ENCODE measurements around the gene PHLDB1. TPM values are rescaled to one million over a fixed set of nuclear protein-coding genes. Genes with fewer than 3 reads are reported as not detected.

Gene PHLDB1
- total RNA-seq, 6 experiments from 2014 or later, result 5.4 to 11.7 (median 6.3) TPM

DNA sequence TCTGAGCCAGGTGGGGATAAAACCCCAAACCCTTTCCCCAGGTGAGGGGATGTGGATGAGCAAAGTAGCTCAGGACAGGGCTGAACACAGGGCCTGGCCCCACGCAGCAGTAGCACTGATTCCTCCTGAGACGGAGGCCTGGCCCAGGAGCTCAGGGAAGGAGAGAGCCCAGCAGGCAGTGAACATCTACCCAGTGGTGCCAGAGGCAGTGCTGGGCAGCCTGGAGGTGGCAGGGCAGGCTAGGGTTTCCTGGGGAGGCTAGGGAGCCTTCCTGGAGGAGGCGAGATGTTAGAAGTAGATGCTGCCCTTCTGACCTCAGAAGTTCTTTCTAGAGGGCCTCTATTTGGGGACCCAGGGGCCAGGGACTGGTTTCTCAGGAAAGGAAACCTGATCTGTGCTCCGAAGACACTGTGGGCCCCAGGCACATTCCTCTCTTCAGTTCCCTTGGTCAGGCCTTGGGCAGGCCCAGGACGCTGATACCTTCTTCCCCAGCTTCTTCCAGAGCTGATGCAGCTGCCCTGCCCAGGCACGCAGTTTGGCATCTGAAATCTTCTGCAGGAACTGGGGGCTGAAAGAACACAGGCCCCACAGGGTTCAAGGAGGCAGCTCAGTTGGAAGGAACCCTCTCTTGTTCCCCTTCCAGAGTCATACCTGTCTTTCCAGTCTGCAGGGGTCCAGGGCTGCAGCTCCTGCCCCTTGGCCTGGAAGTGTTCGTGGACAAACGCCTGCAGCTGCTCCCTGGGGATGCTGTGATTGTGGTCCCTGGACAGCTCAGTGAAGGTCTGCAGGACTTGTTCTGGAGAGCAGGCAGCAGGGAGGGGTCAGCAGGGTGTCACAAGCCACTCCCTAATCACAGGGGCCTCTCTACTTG, 55.2 kb downstream of the PHLDB1 start:
- no peak for DNase-seq
- Histone ChIP-seq H3K4me1 (peaks cover 0 to 9% (median 0%) of the 10 kb centered on the region in 4 donors), H3K27ac (no peak overlapping the region), H3K36me3 (no peaks in the 10 kb centered on the region), H3K27me3 (no peaks in the 10 kb centered on the region), H3K9me3 (no peaks in the 10 kb centered on the region), H3K4me3 (no peak overlapping the region)
- no CpG with 5 or more reads among the region's 8 CpGs for WGBS (ENCODE audit: insufficient coverage, low coverage, low lambda C conversion rate, missing lambda C conversion rate)
- TF ChIP-seq, protein P1, sequence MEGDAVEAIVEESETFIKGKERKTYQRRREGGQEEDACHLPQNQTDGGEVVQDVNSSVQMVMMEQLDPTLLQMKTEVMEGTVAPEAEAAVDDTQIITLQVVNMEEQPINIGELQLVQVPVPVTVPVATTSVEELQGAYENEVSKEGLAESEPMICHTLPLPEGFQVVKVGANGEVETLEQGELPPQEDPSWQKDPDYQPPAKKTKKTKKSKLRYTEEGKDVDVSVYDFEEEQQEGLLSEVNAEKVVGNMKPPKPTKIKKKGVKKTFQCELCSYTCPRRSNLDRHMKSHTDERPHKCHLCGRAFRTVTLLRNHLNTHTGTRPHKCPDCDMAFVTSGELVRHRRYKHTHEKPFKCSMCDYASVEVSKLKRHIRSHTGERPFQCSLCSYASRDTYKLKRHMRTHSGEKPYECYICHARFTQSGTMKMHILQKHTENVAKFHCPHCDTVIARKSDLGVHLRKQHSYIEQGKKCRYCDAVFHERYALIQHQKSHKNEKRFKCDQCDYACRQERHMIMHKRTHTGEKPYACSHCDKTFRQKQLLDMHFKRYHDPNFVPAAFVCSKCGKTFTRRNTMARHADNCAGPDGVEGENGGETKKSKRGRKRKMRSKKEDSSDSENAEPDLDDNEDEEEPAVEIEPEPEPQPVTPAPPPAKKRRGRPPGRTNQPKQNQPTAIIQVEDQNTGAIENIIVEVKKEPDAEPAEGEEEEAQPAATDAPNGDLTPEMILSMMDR (IDR thresholded peaks at IDR 0.05), result no peak
- no peak for TF ChIP-seq POLR2A (IDR thresholded peaks at IDR 0.05)
- intact Hi-C loops (cut with DNase I), result no loop called here
- no peak for ATAC-seq

DNA sequence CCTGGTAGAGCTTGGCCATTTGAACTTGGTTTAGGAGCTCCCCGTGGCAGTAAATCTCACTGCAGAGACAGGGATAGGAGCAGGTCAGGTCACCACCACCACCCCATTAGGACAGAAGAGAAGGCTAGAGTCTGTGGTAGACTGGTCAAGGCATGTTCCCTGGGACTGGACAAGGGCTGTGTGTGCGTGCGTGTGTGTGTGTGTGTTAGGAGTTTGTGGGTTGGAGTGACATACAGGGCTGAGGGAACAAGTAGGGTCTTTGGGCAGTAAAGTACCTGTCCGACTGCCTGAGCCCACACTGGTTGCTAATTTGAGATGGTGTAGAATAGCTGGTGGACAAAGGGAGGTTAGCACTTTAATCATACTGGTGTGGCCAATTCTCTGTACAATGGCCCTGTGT, 56.0 kb downstream of the PHLDB1 start:
- TF ChIP-seq, protein P1 (IDR thresholded peaks at IDR 0.05), result no peak
- TF ChIP-seq POLR2A (IDR thresholded peaks at IDR 0.05), result no peak
- ATAC-seq (no peak), DNase-seq (no peak)
- H3K9me3 ChIP-seq, result no peaks in the 10 kb centered on the region
- 83% methylated on average over 4 of the region's 4 CpGs for WGBS (ENCODE audit: insufficient coverage, low coverage, low lambda C conversion rate, missing lambda C conversion rate)
- peaks cover 0 to 9% (median 0%) of the 10 kb centered on the region in 4 donors for H3K4me1 ChIP-seq
- H3K4me3 ChIP-seq, result no peak overlapping the region
- intact Hi-C loops (cut with DNase I), result no loop called here
- no peaks in the 10 kb centered on the region for H3K36me3 ChIP-seq
- H3K27ac ChIP-seq, result no peak overlapping the region
- no peaks in the 10 kb centered on the region for H3K27me3 ChIP-seq

DNA sequence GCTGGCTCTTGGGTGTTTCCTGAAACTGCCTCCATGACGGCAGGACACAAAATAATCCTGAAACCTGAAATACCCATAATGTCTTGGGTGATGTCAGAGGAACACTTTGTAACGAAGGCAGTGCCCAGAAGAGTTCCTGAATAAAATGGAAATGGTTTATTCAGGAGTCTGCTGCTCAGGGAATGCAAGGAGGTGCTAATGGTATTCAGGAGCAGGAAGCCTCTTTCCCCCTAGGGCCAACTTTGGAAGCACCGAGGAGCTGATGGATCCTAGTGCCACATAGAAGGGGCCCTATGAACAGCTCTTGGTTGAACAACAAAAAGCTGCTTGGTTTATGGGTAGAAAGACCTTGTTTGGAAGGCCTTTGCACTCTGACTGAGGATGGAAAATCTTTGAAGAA, 56.5 kb downstream of the PHLDB1 start:
- Histone ChIP-seq H3K36me3 (no peaks in the 10 kb centered on the region), H3K27me3 (no peaks in the 10 kb centered on the region), H3K9me3 (no peaks in the 10 kb centered on the region), H3K4me1 (peaks cover 0 to 9% (median 0%) of the 10 kb centered on the region in 4 donors), H3K4me3 (no peak overlapping the region), H3K27ac (no peak overlapping the region)
- intact Hi-C loops (cut with DNase I), result no loop called here
- DNase-seq (no peak), ATAC-seq (no peak)
- TF ChIP-seq POLR2A (IDR thresholded peaks at IDR 0.05), result no peak
- TF ChIP-seq, protein P1 (IDR thresholded peaks at IDR 0.05), result no peak
- WGBS (ENCODE audit: insufficient coverage, low coverage, low lambda C conversion rate, missing lambda C conversion rate), result 92% methylated on average over 2 of the region's 3 CpGs

DNA sequence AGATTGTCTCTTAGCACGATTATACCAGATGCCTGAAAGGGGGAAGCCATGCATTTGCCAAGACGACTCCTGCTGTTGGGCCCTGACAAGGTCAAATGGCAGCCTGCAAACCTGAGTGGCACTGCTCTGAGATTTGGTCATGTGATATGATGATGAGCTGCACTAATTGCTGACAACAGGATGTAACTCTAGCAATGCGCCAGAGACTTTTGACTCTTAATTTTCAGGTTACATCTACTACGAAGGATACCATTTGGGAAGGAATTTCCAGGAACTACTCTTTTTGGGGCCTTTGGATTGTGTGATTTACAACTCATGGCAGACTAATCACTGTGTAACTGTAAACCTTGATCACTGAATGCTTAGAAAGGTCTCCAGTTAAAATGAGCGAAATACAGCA, 59.0 kb downstream of the PHLDB1 start:
- Histone ChIP-seq H3K4me1 (peaks cover 0 to 4% (median 0%) of the 10 kb centered on the region in 4 donors), H3K9me3 (no peaks in the 10 kb centered on the region), H3K27me3 (no peaks in the 10 kb centered on the region), H3K27ac (no peak overlapping the region), H3K4me3 (no peak overlapping the region), H3K36me3 (no peaks in the 10 kb centered on the region)
- 78% methylated on average over 5 of the region's 5 CpGs for WGBS (ENCODE audit: insufficient coverage, low coverage, low lambda C conversion rate, missing lambda C conversion rate)
- ATAC-seq (no peak), DNase-seq (no peak)
- intact Hi-C loops (cut with DNase I), result no loop called here
- no peak for TF ChIP-seq POLR2A (IDR thresholded peaks at IDR 0.05)
- TF ChIP-seq, protein P1 (IDR thresholded peaks at IDR 0.05), result no peak
